NCI-H1694 (cell line): ENCODE results near the gene CYB5A.

ENCODE experiments used
- DNase-seq: peaks from one replicate; lab custom pipeline; 2025; lab: John Stamatoyannopoulos, UW

The CYB5A gene

GRCh38 chr18:74213429-74213828 is 78.3 kb downstream of the CYB5A start:
- no peak for DNase-seq

- DNase-seq: no peak
These were observed 87.1 kb downstream of the CYB5A start for GRCh38 chr18:74204526-74205152.

GRCh38 chr18:74203811-74204210 is 88.0 kb downstream of the CYB5A start:
- DNase-seq: no peak
